Stimulated activated CD4-positive, alpha-beta T cell treated with anti-CD3 and anti-CD28 coated beads, Interleukin-2, amount 100 ng/mL, for 4 hours (primary cell): ENCODE measurements around the gene ABAT.

ENCODE experiments used
- DNase-seq: peaks from one replicate; pipeline ENCODE4 v3.0.0-alpha.2; 2020; ENCODE audit warnings: low read depth

Gene ABAT

DNA sequence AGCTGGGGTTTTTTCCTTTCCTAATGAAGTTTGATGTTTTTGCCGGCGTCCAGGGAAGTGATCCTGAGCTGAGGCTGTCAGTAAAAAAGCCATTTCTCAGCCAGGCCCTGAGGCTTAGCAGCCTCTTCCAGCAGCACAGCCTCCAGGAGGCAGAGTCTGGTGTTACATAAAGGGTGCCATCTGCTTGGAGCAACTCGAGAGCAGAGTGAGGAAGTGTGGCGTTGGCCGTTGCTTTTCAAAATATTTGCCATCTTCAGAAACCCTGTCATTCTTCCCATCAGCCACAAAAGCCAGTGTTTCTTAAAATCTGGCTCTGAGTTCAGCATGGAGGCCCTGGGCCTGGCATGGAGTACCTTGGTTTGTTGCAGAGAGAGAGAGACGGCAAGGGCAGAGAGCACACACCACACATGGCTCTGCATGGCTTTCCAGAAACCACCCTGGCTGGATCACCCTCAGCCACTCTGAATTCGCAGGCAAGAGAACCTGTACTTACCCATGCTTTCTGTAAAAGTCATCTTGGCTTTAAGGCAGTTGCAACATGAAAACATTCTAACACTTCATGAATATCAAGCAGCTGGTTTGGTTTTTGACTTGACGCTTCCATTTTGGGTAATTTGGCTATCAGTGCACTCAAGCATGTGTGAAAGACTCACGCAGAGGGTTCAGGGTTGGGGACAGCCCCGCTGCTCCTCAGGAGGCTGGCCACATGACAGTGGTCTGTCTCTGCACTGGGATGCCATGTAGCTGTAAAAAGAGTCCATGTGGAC, 144.3 kb downstream of the ABAT start:
- no peak for DNase-seq

DNA sequence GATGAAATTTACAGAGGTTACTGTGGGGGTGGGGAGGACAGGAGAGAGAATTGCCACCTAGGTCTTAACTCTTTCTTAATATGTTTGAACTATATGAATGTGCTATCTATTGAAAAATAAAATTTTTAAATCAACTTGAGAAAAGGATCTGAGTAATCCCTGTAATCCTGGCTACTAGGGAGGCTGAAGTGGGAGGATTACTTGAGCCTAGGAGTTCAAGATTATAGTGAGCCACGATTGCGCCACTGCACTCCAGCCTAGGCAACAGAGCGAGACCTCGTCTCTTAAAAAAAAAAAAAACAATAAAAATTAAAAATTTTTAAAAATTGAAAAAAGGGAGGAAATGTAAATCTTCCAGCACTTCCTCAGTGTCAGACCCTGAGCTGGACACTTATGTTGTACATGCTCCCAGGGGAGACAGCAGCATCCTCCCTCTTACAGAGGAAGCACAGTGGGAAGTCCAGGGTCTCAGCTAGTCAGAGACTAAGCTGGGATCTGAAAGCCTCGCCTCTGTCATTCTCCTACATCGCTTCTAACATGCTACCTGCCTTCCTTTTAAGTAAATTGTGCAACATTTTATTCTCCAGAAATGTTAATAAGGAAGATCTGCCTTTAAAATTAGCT, 145.1 kb downstream of the ABAT start:
- no peak for DNase-seq

DNA sequence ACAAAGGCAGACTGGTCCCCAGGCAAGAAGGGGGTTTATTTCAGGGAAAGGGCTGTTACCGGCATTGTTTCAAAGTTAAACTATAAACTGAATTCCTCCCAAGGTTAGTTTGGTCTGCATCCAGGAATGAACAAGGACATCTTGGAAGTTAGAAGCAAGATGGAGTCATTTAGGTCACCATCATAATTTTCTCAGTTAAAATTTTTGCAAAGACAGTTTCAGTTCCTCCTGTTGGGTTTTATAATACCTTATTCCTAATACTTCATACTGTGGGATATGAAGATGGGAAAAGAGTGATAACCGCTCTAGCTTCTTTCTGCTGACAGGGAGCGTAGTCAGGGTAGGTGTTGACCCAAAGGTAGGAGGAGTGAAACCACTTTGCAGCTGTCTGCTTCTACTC, 148.0 kb downstream of the ABAT start:
- no peak for DNase-seq

DNA sequence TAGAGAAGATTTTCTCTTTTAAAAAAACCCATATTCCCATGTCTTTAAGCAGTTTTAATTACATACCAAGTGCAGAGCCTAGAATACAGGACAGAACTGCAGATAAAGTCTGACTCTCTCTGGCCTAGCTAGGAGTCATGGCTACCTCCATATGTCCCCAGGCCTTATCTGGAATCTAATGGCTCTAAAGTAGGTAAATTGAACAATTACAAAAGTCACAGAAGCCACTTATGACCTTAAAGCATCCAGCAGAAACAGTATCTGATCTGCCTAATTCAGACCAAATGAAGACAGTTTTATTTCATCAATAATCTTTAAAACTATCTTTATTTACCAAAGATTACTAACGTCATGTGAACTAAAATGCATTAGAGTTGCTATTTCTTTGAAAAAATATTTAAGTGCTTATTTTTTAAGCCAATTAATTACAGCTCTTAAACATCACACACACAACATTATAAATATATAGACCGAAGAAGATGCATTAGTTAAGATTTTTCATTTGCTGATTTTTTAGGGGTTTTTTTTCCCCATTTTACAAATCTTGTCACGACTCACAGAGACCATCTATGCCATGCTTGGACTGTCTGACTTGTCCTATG, 152.0 kb downstream of the ABAT start:
- no peak for DNase-seq

DNA sequence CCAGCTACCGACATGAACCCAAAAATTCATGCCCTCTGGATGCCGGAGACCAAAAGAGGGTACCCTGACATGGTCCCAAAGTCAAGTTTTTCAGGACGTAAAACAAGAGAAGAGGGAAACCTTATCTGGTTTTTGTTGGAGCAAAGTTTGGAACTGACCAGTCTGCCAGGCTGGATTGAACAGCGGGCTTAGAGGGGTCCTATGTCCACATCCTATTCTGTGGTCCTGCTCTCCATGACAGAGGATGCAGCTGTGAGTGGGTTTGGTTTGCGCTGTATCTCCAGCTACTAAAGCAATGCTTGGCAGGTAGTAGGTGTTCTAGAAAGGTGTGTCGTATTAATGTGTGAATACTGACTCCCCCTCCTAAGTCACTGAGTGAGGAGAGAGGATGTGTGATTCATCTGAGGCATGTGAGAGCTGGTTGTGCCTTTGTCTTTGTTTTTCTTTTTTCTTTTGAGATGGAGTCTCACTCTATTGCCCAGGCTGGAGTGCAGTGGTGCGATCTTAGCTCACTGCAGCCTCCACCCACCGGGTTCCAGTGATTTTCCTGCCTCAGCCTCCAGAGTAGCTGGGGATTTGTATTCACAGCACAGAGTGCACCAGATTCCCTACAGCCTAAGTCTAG, 154.2 kb downstream of the ABAT start:
- no peak for DNase-seq

DNA sequence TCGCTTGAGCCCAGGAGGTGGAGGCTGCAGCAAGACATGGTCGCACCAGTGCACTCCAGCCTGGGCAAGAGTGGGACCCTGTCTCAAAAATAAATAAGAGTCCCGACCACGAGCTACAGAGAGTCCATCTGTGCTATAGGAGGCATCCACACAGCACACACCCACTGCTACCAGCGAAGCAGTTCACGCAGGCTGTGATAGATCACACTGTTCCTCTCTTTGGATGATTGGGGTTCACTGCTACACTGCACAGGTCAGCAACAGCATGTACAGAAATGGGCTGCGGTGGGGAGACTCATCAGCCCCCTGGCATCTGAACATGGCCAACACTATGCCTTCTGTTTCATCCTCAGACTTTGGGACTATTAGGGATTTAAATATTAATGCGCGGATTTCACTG, 157.0 kb downstream of the ABAT start:
- DNase-seq, result no peak

DNA sequence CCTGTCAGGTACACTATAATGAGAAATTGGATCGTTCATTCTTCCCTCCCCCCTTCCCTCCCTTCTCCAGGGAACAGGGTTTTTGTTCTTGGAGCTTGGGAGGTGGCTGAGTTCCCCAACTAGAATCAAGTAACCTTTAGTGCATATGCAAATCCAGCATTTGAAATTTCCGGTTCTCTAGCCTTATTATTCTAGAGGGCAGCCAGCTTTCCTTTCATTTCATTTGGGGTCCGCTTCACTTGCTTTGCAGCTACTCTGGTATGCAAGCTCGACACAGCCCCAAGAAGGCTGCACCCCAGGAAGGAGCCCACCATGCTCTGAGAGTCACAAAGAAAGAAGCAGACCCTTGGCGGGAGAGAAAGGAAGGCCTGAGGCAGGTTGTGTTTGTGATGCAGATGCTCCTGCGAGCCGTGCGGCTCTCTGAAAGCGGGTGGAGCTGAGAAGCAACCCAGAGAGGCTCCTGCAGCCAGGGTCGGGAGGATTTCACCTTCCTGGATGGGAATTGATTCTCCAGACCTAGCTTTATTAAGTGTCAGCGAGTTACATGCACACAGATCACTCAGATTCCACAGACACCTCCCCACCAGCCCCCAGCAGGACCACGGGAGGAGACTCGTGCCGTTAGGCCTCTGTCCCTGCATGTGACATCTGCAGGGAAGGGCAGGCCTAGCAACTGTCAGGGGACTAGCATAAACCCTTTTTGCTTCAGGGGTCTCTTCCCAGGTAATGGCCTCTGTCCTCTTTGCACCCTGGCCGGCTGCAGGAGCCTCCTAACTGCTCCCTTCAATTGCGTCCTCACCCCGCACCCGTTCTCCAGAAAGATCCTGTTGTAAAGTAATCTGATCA, 157.7 kb downstream of the ABAT start:
- no peak for DNase-seq

DNA sequence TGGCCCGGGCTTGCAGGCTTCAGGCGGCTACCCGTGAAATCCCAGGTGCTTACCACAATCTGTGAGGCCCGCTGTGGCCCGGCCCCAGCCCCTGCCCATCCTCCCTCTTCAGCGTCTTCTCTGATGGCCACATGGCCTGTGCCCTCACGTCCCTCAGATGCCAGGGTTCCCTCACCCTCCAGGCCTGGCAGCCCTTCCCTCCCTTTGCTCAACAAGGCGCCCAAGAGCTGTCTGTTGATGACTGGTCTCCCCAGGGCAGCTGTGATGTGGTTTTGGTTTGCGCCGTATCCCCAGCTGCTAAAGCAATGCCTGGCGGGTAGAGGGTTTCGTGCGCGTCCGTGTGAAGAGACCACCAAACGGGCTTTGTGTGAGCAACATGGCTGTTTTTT, 158.3 kb downstream of the ABAT start:
- no peak for DNase-seq
